ENCODE results near the gene SMR3B. TPM values are rescaled to one million over a fixed set of nuclear protein-coding genes. Genes with fewer than 3 reads are reported as not detected.

Gene SMR3B
- total RNA-seq, 6 experiments from 2014 or later = not detected

GRCh38 chr4:70392057-70392776 lies 9.3 kb downstream of the SMR3B start:
- Histone ChIP-seq H3K4me3 (no peak overlapping the region), H3K27ac (no peak overlapping the region), H3K9me3 (no peaks in the 10 kb centered on the region), H3K36me3 (no peaks in the 10 kb centered on the region), H3K4me1 (no peaks in the 10 kb centered on the region), H3K27me3 (no peaks in the 10 kb centered on the region)
- WGBS (ENCODE audit: insufficient coverage, low coverage, low lambda C conversion rate, missing lambda C conversion rate) = 51% methylated on average over 2 of the region's 2 CpGs
- intact Hi-C loops (cut with DNase I) = no loop called here
- ATAC-seq (no peak), DNase-seq (no peak)
- TF ChIP-seq POLR2A (IDR thresholded peaks at IDR 0.05) (no peak), CTCF (IDR thresholded peaks at IDR 0.05) (no peak)

- TF ChIP-seq POLR2A (IDR thresholded peaks at IDR 0.05) = no peak
- no peak for TF ChIP-seq CTCF (IDR thresholded peaks at IDR 0.05)
- no peak within 1 kb of the TSS for H3K27ac ChIP-seq
- H3K27me3 ChIP-seq = no peaks in the 10 kb centered on the region
- intact Hi-C loops (cut with DNase I) = no loop called here
- no peaks in the 10 kb centered on the region for H3K9me3 ChIP-seq
- no peaks in the 10 kb centered on the region for H3K36me3 ChIP-seq
- peak in 3 of 4 donors; percentile 34 to 67 (median 36) for ATAC-seq
- DNase-seq = no peak
- H3K4me1 ChIP-seq = no peaks in the 10 kb centered on the region
- no peak within 1 kb of the TSS for H3K4me3 ChIP-seq
These were observed 14.6 kb downstream of the SMR3B start, which contains the start of gene OPRPN for GRCh38 chr4:70397580-70397979. TSS of gene OPRPN (plus strand) at chr4:70397940. CDS start at chr4:70399286, 1,346 bp downstream.

- Histone ChIP-seq H3K4me3 (no peak overlapping the region), H3K36me3 (no peaks in the 10 kb centered on the region), H3K9me3 (no peaks in the 10 kb centered on the region), H3K27ac (no peak overlapping the region), H3K4me1 (no peaks in the 10 kb centered on the region), H3K27me3 (no peaks in the 10 kb centered on the region)
- ATAC-seq (peak in 2 of 4 donors; percentile 60 to 70), DNase-seq (no peak)
- 63% methylated on average over 1 of the region's 1 CpG for WGBS (ENCODE audit: insufficient coverage, low coverage, low lambda C conversion rate, missing lambda C conversion rate)
- TF ChIP-seq POLR2A (IDR thresholded peaks at IDR 0.05) = no peak
- intact Hi-C loops (cut with DNase I) = no loop called here
These were observed 16.4 kb downstream of the SMR3B start for GRCh38 chr4:70399319-70399718.

GRCh38 chr4:70402762-70403161 lies 19.8 kb downstream of the SMR3B start:
- Histone ChIP-seq H3K27ac (no peak overlapping the region), H3K9me3 (no peaks in the 10 kb centered on the region), H3K27me3 (no peaks in the 10 kb centered on the region), H3K4me1 (no peaks in the 10 kb centered on the region), H3K4me3 (no peak overlapping the region), H3K36me3 (no peaks in the 10 kb centered on the region)
- intact Hi-C loops (cut with DNase I) = no loop called here
- WGBS (ENCODE audit: insufficient coverage, low coverage, low lambda C conversion rate, missing lambda C conversion rate) = 80% methylated on average over 1 of the region's 1 CpG
- no peak for TF ChIP-seq POLR2A (IDR thresholded peaks at IDR 0.05)
- TF ChIP-seq CTCF (IDR thresholded peaks at IDR 0.05) = no peak
- DNase-seq (no peak), ATAC-seq (no peak)

GRCh38 chr4:70405765-70406164 lies 22.8 kb downstream of the SMR3B start:
- 54% methylated on average over 6 of the region's 6 CpGs for WGBS (ENCODE audit: insufficient coverage, low coverage, low lambda C conversion rate, missing lambda C conversion rate)
- Histone ChIP-seq H3K27ac (no peak overlapping the region), H3K9me3 (no peaks in the 10 kb centered on the region), H3K4me3 (no peak overlapping the region), H3K36me3 (no peaks in the 10 kb centered on the region), H3K27me3 (no peaks in the 10 kb centered on the region), H3K4me1 (no peaks in the 10 kb centered on the region)
- no peak for DNase-seq
- ATAC-seq = no peak
- TF ChIP-seq CTCF (IDR thresholded peaks at IDR 0.05) (no peak), POLR2A (IDR thresholded peaks at IDR 0.05) (no peak)
- intact Hi-C loops (cut with DNase I) = no loop called here

Measured in right lobe of liver (tissue), 6 donors.